EL (cell line): ENCODE data around the gene COBLL1.

Experiments
- DNase-seq: peaks from one replicate; pipeline ENCODE4 v3.0.0-alpha.2; 2016

COBLL1 gene

GRCh38 chr2:164671664-164672396 is 169.8 kb downstream of the COBLL1 start:
- no peak for DNase-seq

DNA sequence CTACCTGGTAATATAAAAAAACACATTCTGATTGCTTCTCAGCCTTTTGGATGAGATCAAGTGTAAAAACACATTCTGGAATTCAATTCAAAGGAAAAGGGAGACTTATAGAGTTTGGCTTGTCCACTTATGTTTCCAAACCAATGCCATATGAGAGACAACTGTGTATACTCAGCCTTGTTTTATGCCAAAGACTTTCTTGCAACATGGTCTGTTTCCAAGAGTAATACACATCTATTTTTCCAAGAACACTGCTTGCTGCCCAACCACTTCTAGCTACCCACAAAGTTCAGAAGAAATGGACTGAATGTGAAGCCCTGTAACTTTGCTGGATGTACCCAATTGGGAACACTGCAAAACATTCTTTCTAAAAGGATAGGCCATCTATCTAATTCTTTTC is 172.3 kb downstream of the COBLL1 start:
- no peak for DNase-seq

DNA sequence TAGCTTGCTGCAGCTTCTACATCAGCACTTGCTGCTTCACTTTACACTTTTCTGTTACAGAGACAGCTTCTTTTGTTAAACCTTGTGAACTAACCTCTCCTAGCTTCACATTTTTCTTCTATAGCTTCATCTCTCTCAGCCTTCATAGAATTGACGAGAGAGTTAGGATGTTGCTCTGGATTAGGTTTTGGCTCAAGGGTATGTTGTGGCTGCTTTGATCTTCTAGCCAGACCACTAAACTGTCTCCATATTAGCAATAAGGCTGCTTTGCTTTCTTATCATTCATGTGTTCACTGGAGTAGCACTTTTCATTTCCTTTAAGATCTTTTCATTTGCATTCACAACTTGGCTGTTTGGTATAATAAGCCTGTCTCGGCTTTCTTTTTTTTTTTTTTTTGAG is 174.1 kb downstream of the COBLL1 start:
- DNase-seq: no peak

DNA sequence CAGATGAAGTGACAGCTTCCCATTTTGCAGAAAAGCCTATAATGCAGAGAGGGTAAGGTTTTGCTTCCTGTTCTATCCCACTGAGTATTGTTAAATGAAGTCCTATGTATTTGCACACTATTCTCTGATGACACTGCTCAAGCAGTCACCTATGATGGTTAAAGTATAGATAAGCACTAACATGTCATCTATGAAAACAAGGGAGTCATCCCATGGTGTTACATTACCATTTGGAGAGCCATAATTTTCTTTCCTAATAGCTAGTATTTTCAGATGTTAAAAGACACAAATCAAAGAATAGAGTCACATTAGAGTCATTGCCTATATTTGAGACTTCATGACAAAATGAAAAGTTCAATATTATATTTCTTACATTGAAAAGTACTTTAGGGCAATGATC is 177.6 kb downstream of the COBLL1 start:
- no peak for DNase-seq

GRCh38 chr2:164662868-164663631 is 178.6 kb downstream of the COBLL1 start:
- DNase-seq: no peak

DNA sequence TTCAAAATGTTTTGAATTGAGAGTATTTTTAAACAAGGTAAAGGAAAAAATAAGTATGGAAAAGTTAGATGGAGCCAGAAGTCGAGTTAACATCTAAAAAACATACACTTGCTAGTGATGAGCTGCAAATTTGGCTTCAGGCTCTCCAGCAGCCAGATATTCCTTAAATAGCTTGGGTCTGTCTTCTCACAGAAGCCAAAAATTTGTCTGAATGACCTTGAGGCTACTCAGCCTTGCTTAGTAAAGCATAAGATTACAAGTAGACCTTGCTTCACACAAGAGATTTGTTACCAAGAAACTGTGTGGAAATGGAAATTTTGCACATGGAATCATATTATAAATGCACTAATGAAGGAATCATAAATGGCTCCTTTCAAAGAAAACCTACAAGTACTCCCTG is 179.6 kb downstream of the COBLL1 start:
- no peak for DNase-seq

DNA sequence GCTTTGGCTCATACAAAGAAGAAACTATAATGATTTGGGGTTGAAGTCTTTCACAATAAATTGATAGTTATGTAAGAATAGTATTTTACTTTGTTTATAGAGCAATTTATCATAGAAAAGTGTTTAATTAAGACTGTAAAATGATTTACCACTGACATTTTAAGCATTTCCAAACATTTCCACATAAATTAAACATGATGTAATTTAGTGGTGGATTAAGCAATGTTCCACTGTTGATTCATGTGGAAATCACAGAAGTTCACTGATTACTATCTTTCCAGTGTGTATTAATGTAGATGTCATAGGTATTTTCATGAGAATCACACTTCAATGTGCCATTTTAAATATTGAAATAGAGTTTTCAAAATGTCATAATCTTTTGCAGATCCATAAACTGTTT is 180.3 kb downstream of the COBLL1 start:
- DNase-seq: peak; percentile 30

- DNase-seq: peak; percentile 71
Observed at GRCh38 chr2:164657129-164657528, 184.5 kb downstream of the COBLL1 start.

DNA sequence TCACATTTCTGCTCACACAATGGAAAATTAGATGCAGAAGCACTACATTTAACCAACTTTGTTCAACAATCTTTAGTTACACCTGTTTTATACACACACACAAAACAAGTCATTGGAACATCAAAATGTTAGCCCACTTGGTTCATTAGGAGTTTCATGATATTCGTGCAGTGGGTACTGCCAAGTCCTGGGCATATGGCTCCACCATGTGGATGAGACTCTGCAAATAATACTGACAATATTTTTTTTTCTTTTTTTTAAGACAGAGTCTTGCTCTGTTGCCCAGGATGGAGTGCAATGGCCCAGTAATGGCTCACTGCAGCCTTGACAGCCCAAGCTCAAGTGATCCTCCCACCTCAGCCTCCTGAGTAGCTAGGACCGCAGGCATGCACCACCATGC is 185.9 kb downstream of the COBLL1 start:
- DNase-seq: peak; percentile 6

DNA sequence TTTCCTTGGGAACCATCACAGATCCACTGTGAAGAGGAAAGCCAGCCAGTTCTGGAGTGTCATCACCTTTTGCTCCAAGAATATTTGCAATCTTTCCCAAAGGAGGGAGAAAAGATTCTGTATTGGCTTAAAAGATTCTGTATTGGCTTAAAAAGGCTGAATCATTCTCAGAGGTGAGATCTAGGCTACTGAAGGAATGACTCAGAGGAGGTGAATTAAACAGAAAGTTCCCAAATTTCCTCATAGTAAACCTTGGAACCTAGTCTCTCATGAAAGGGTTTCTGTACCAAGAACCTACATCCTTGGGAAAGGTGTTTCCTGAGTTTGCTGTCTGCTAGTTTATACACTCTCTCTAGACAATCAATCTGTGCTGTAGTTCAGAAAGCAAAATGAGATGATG is 186.3 kb downstream of the COBLL1 start:
- no peak for DNase-seq

GRCh38 chr2:164651361-164651760 is 190.3 kb downstream of the COBLL1 start:
- DNase-seq: no peak

DNA sequence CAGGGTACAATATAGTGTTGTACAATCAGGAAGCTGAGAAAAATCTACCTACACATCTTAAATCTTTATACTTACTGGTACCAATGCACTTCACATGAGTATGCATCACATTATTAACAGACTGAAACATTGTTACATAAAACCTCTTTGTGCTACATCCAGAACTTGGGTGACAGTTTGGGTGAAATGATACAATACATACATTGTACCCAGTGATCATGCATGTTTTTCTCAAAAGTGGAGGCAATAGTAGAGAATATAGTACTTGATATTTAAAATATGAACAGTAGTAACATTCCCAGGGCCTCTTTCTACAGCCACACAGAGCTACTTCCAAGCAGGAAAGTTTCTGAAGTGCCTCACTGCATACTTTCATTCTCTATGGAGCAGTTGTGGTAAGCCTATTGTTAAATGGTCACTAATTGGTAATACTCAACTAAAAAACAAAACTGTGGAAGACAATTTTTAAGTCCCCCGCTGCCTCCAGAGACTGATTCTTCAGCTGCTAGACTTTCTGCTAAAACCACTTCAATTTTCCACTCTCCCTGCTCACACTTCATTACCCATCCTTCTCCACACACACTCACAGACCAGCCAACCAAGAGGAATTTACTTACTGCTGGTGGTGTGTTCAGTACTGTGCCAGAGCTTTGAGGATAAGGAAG is 197.5 kb downstream of the COBLL1 start:
- no peak for DNase-seq

- no peak for DNase-seq
Observed at GRCh38 chr2:164642946-164643555, 198.6 kb downstream of the COBLL1 start.

GRCh38 chr2:164642268-164642667 is 199.4 kb downstream of the COBLL1 start:
- no peak for DNase-seq
